H1 (cell line): ENCODE results near the gene FHOD1. TPM values are rescaled to one million over a fixed set of nuclear protein-coding genes. Genes with fewer than 3 reads are reported as not detected.

Experiments used
- CTCF ChIA-PET: fragments of 300-600 bp; sonication (Branson Sonifier 250); formaldehyde crosslinking; loops from one replicate; lab custom pipeline; 2021; ENCODE audit not compliant: partially characterized antibody; lab: Charles Lee
- POLR2A ChIA-PET: fragments of 300-600 bp; sonication (Branson Sonifier 250); formaldehyde crosslinking; loops from one replicate; lab custom pipeline; 2021; ENCODE audit warnings: inconsistent platforms; ENCODE audit not compliant: partially characterized antibody; lab: Charles Lee
- DNase-seq, 2 experiments: peaks; one replicate each; pipeline versions ENCODE4 v3.0.0 to v3.0.0-alpha.2; 2010 to 2022; ENCODE audit warnings: low spot score in 2 of 2, low read depth in 1 of 2, mixed read lengths in 1 of 2
- FAIRE-seq: peaks from 2 replicates; lab custom pipeline; 2011; peaks lifted over from hg19 to GRCh38; lab: Jason Lieb, UNC
- H2AFZ ChIP-seq: 2 replicates; pipeline ENCODE4 v1.8.1; 2012; ENCODE audit warnings: low read length, inconsistent platforms
- H2AK5ac ChIP-seq: 2 replicates; pipeline ENCODE4 v1.6.1; 2013; ENCODE audit warnings: low read depth, low read length
- H2BK120ac ChIP-seq: replicated peaks from 2 replicates; pipeline ENCODE3; 2013; ENCODE audit warnings: low read depth, low read length, inconsistent platforms
- H2BK12ac ChIP-seq: 2 replicates; pipeline ENCODE4 v1.6.1; 2013; ENCODE audit warnings: low read depth, low read length
- H2BK15ac ChIP-seq: 2 replicates; pipeline ENCODE4 v1.6.1; 2013; ENCODE audit warnings: low read length
- H2BK20ac ChIP-seq: 2 replicates; pipeline ENCODE4 v1.6.1; 2013; ENCODE audit warnings: low read length
- H2BK5ac ChIP-seq: 2 replicates; pipeline ENCODE4 v1.6.1; 2013; ENCODE audit warnings: low read depth, low read length
- H3K14ac ChIP-seq: 2 replicates; pipeline ENCODE4 v1.6.1; 2013; ENCODE audit warnings: inconsistent platforms; ENCODE audit not compliant: insufficient read length
- H3K18ac ChIP-seq: 2 replicates; pipeline ENCODE4 v1.6.1; 2013; ENCODE audit warnings: low read length; ENCODE audit errors: extremely low read depth
- H3K23ac ChIP-seq: 2 replicates; pipeline ENCODE4 v1.6.1; 2013; ENCODE audit warnings: inconsistent platforms; ENCODE audit not compliant: insufficient read length
- H3K23me2 ChIP-seq: 2 replicates; pipeline ENCODE4 v1.6.1; 2013; ENCODE audit warnings: low read depth, low read length
- H3K27ac ChIP-seq: 2 replicates; pipeline ENCODE4 v1.6.1; 2011; ENCODE audit warnings: low read depth, low read length, inconsistent platforms
- H3K27me3 ChIP-seq, 4 experiments: replicated peaks in 1 of 4; 1 replicate in 1 of 4; 2 replicates in 3 of 4; pipeline versions ENCODE4 v1.6.1 to v1.8.1; 2011 to 2013; ENCODE audit warnings: low read length in 3 of 4, mild to moderate bottlenecking in 3 of 4, inconsistent platforms in 2 of 4, mixed read lengths in 2 of 4, moderate library complexity in 1 of 4; ENCODE audit not compliant: control insufficient read depth in 3 of 4, insufficient read depth in 3 of 4; ENCODE audit errors: extremely low read depth in 1 of 4
- H3K36me3 ChIP-seq, 4 experiments: 2 replicates each; pipeline versions ENCODE4 v1.6.1 to v1.8.1; 2011 to 2013; ENCODE audit warnings: mild to moderate bottlenecking in 4 of 4, low read length in 3 of 4, moderate library complexity in 2 of 4, control low read depth in 1 of 4, inconsistent platforms in 1 of 4; ENCODE audit not compliant: insufficient read depth in 4 of 4, control insufficient read depth in 2 of 4
- H3K4ac ChIP-seq: replicated peaks from 2 replicates; pipeline ENCODE3; 2013; ENCODE audit warnings: low read length, low read depth, mixed read lengths, inconsistent platforms; ENCODE audit not compliant: insufficient read length
- H3K4me1 ChIP-seq, 4 experiments: replicated peaks in 1 of 4; 1 replicate in 1 of 4; 2 replicates in 3 of 4; pipeline versions ENCODE4 v1.6.1 to v1.8.1; 2011 to 2013; ENCODE audit warnings: low read length in 3 of 4, inconsistent platforms in 2 of 4, mixed read lengths in 1 of 4; ENCODE audit not compliant: insufficient read depth in 4 of 4, control insufficient read depth in 3 of 4
- H3K4me2 ChIP-seq, 2 experiments: 2 replicates each; pipeline versions ENCODE4 v1.6.1 to v1.8.1; 2011 to 2013; ENCODE audit warnings: low read depth in 2 of 2, low read length in 2 of 2, control low read depth in 1 of 2, inconsistent platforms in 1 of 2, mild to moderate bottlenecking in 1 of 2; ENCODE audit not compliant: insufficient read depth in 1 of 2
- H3K4me3 ChIP-seq, 4 experiments: fragments of 200-600, 300-600 bp in 1 of 4; sonication (generic), shearing (Covaris generic), sonication (Bioruptor Twin) in 1 of 4; 2 replicates each; pipeline versions ENCODE4 v1.5.1 to v1.8.1; 2011 to 2016; ENCODE audit warnings: low read length in 4 of 4, low read depth in 3 of 4, control low read depth in 2 of 4, inconsistent platforms in 2 of 4, mild to moderate bottlenecking in 2 of 4, mixed read lengths in 1 of 4, moderate library complexity in 1 of 4; ENCODE audit not compliant: insufficient read depth in 2 of 4; ENCODE audit errors: extremely low read depth in 1 of 4
- H3K56ac ChIP-seq: replicated peaks from 2 replicates; pipeline ENCODE3; 2013; ENCODE audit warnings: low read depth, mild to moderate bottlenecking, mixed read lengths, low read length, inconsistent platforms; ENCODE audit not compliant: insufficient read length
- H3K79me1 ChIP-seq: 2 replicates; pipeline ENCODE4 v1.6.1; 2013; ENCODE audit warnings: low read depth, low read length, control low read depth
- H3K79me2 ChIP-seq, 2 experiments: 2 replicates each; pipeline versions ENCODE4 v1.6.1 to v1.8.1; 2012 to 2013; ENCODE audit warnings: low read length in 2 of 2, mild to moderate bottlenecking in 2 of 2, inconsistent platforms in 1 of 2; ENCODE audit not compliant: insufficient read depth in 2 of 2, control insufficient read depth in 1 of 2
- H3K9ac ChIP-seq, 4 experiments: replicated peaks in 1 of 4; 1 replicate in 1 of 4; 2 replicates in 3 of 4; pipeline versions ENCODE4 v1.6.1 to v1.8.1; 2011 to 2013; ENCODE audit warnings: low read depth in 3 of 4, low read length in 3 of 4, control low read depth in 2 of 4, mild to moderate bottlenecking in 2 of 4, moderate library complexity in 2 of 4, inconsistent platforms in 1 of 4; ENCODE audit errors: extremely low read depth in 1 of 4
- H3K9me3 ChIP-seq, 2 experiments: 2 replicates each; pipeline versions ENCODE4 v1.6.1 to v1.8.1; 2012 to 2013; ENCODE audit warnings: mild to moderate bottlenecking in 2 of 2, moderate library complexity in 2 of 2, control low read depth in 1 of 2, inconsistent platforms in 1 of 2, low read depth in 1 of 2, low read length in 1 of 2, mixed read lengths in 1 of 2; ENCODE audit not compliant: insufficient read depth in 2 of 2
- H4K20me1 ChIP-seq, 2 experiments: replicated peaks in 1 of 2; 2 replicates each; pipeline versions ENCODE3 to v1.8.1; 2011 to 2013; ENCODE audit warnings: inconsistent platforms in 2 of 2, low read length in 2 of 2, mild to moderate bottlenecking in 1 of 2; ENCODE audit not compliant: insufficient read depth in 2 of 2, control insufficient read depth in 1 of 2
- H4K5ac ChIP-seq: 2 replicates; pipeline ENCODE4 v1.6.1; 2013; ENCODE audit warnings: low read length, low read depth, mixed read lengths, inconsistent platforms; ENCODE audit not compliant: insufficient read length
- H4K8ac ChIP-seq: 2 replicates; pipeline ENCODE4 v1.8.0; 2013; ENCODE audit warnings: mild to moderate bottlenecking, moderate library complexity, low read length, inconsistent platforms; ENCODE audit not compliant: insufficient read depth; ENCODE audit errors: extremely low read depth
- H4K91ac ChIP-seq: replicated peaks from 2 replicates; pipeline ENCODE3; 2013; ENCODE audit warnings: low read length, mixed read lengths, inconsistent platforms; ENCODE audit not compliant: insufficient read length
- ATF3 ChIP-seq: IDR thresholded peaks from 2 replicates; pipeline ENCODE4 v1.6.1; 2011; ENCODE audit warnings: low read depth, mild to moderate bottlenecking, low read length; ENCODE audit not compliant: insufficient read depth
- BCL11A ChIP-seq, 2 experiments: IDR thresholded peaks; one replicate each; pipeline ENCODE4 v1.6.1; 2011; ENCODE audit warnings: low read depth in 2 of 2, low read length in 2 of 2, mild to moderate bottlenecking in 2 of 2
- CTCF ChIP-seq, 3 experiments: IDR thresholded peaks; 1 replicate in 2 of 3; 2 replicates in 1 of 3; pipeline versions ENCODE4 v1.5.1 to v1.6.1; 2011; ENCODE audit warnings: low read length in 3 of 3, mild to moderate bottlenecking in 3 of 3, inconsistent platforms in 2 of 3, low read depth in 1 of 3, moderate library complexity in 1 of 3; ENCODE audit not compliant: insufficient read depth in 1 of 3; ENCODE audit errors: control extremely low read depth in 1 of 3
- GTF2F1 ChIP-seq: IDR thresholded peaks from 2 replicates; pipeline ENCODE4 v1.6.1; 2012; ENCODE audit warnings: low read depth, low read length, improper control_type of control experiment, borderline replicate concordance
- NRF1 ChIP-seq: IDR thresholded peaks from 2 replicates; pipeline ENCODE4 v1.6.1; 2011; ENCODE audit warnings: mild to moderate bottlenecking, low read depth, low read length, improper control_type of control experiment
- PHF8 ChIP-seq: fragments of 200-600 bp; sonication (generic); conservative IDR thresholded peaks from 2 replicates; pipeline ENCODE4 v1.7.1; 2012; ENCODE audit warnings: low read depth, mild to moderate bottlenecking, inconsistent platforms, low read length, moderate library complexity
- RAD21 ChIP-seq, 2 experiments: IDR thresholded peaks in 1 of 2; conservative IDR thresholded peaks in 1 of 2; 2 replicates each; pipeline ENCODE4 v1.6.1; 2011; ENCODE audit warnings: low read depth in 2 of 2, low read length in 2 of 2, improper control_type of control experiment in 1 of 2, inconsistent platforms in 1 of 2, mild to moderate bottlenecking in 1 of 2, moderate library complexity in 1 of 2
- SIRT6 ChIP-seq: IDR thresholded peaks from one replicate; pipeline ENCODE4 v1.7.1; 2012; ENCODE audit warnings: low read length, inconsistent platforms
- TCF12 ChIP-seq: IDR thresholded peaks from 2 replicates; pipeline ENCODE4 v1.6.1; 2011; ENCODE audit warnings: low read depth, mild to moderate bottlenecking, low read length
- WGBS, 2 experiments: shearing (Covaris generic) in 1 of 2; methylation state at CpG; one replicate each; pipeline versions ENCODE4 v1.1.6 to v1.1.7; 2013 to 2015; ENCODE audit warnings: low lambda C conversion rate in 2 of 2, mixed read lengths in 2 of 2, inconsistent platforms in 1 of 2, low coverage in 1 of 2, missing lambda C conversion rate in 1 of 2; ENCODE audit not compliant: insufficient replicate concordance in 2 of 2, insufficient coverage in 1 of 2, insufficient read length in 1 of 2; ENCODE audit errors: extremely low coverage in 1 of 2, missing lambda C conversion rate in 1 of 2; 5-methylcytosine and 5-hydroxymethylcytosine counted together
- polyA plus RNA-seq, 7 experiments: library from polyadenylated mRNA; depleted of rRNA in 3 of 7; stranded (reverse) in 5 of 7; unstranded in 2 of 7; fragments of >200 nt in 5 of 7; fragments of 200-250 nt in 2 of 7; gene quantifications; 1 replicate in 5 of 7; 2 replicates in 1 of 7; 4 replicates in 1 of 7; pipeline versions ENCODE4 v1.2.1 to v1.2.3, GENCODE V29; 2011 to 2013; ENCODE audit warnings: missing spikeins in 2 of 7, mixed read lengths in 2 of 7
- total RNA-seq: library from RNA; stranded (reverse); fragmentation: NEBNext Ultra II Directional; extraction: Animal tissue kit (Norgen Biotek cat#: 25700); gene quantifications from 2 replicates; pipeline ENCODE4 v1.2.1, GENCODE V29; 2021

FHOD1 gene
- total and polyA plus RNA-seq, 2 of the 8 experiments (the other 6 are each of a cell fraction or from before 2014, with no cell fraction given): 31.3 to 60.7 TPM

- no peaks in the 10 kb centered on the region for H3K23me2 ChIP-seq
- TF ChIP-seq BCL11A (IDR thresholded peaks at IDR 0.05; ENCODE audit: low read depth in 2 of 2, low read length in 2 of 2) (no peak), RAD21 (IDR thresholded peaks at IDR 0.05 in 1 of 2, conservative IDR thresholded peaks at IDR 0.05 in 1 of 2; ENCODE audit: low read depth in 2 of 2, low read length in 2 of 2) (no peak), CTCF (IDR thresholded peaks at IDR 0.05; ENCODE audit: control extremely low read depth in 1 of 3, insufficient read depth in 1 of 3, low read depth in 1 of 3, low read length in 3 of 3) (no peak), PHF8 (no peak), GTF2F1 (no peak), NRF1 (no peak), ATF3 (no peak), TCF12 (no peak), SIRT6 (no peak)
Observed at GRCh38 chr16:67258161-67258835, 11.0 kb upstream of the FHOD1 start.

More at GRCh38 chr16:67258161-67258835, 11.0 kb upstream of the FHOD1 start:
- Histone ChIP-seq H3K27ac (no peak overlapping the region), H3K4me1 (no peaks in the 10 kb centered on the region), H4K5ac (no peak overlapping the region), H2BK5ac (no peak overlapping the region), H2AFZ (no peak overlapping the region), H3K36me3 (no peaks in the 10 kb centered on the region; a peak in 2 of 8 replicates), H3K23ac (no peak overlapping the region), H2BK12ac (0 out of 2 replicates have a peak overlapping the region, but pooled peaks have one; percentile 17), H4K8ac (no peak overlapping the region), H3K9me3 (no peaks in the 10 kb centered on the region), H3K14ac (no peak overlapping the region), H3K79me1 (no peaks in the 10 kb centered on the region), H3K9ac (no peak overlapping the region), H4K91ac (no peak overlapping the region), H3K27me3 (no peaks in the 10 kb centered on the region), H3K4me3 (no peak overlapping the region), H3K79me2 (no peaks in the 10 kb centered on the region), H2AK5ac (no peak overlapping the region), H2BK20ac (no peak overlapping the region), H2BK120ac (no peak overlapping the region), H4K20me1 (peaks cover 0 to 9% of the 10 kb centered on the region in 2 experiments), H3K56ac (no peak overlapping the region), H3K4me2 (no peak overlapping the region), H3K18ac (no peak overlapping the region), H2BK15ac (no peak overlapping the region), H3K4ac (no peak overlapping the region)
- ChIA-PET CTCF (interaction anchor here (0.6 to 14.4 kb wide), 12 partner anchors 9 to 170 kb away, joined by 3 to 217 read pairs (median 3); partner anchors contain the start of genes FHOD1 and SLC9A5), POLR2A (interaction anchor here (0.8 to 1.9 kb wide), 2 partner anchors 10 to 12 kb away, joined by 3 to 8 read pairs; partner anchors contain the start of gene SLC9A5)
- FAIRE-seq (no peak), DNase-seq (no peak)
- WGBS, 2 experiments: 91% methylated on average over 11 of the region's 11 CpGs; no CpG with 5 or more reads in 1 of the 2 experiments
